Measurements from ENCODE around the gene ATAT1.

DNA sequence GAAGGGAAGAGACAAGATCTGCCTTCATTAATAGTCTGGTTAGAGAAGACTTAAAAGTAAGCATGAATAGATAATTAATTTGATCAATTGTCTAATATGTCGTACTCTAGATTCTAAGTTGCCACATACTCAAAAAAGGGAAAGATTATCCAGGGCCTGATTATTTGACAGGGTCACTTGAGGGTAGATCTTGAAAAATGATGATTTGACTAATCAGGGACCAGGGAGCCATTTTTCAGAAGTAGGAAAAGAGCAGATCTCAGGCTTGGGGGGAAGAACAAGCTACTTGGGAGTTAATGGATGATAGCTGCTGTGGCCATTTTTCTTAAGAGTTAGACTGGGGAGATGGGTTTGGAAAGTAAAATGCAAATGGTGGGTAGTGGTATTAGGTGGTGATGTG, 34.4 kb upstream of the ATAT1 start:
- no peak for TF ChIP-seq EZH2 (IDR thresholded peaks at IDR 0.05; ENCODE audit: low read depth)
- TF ChIP-seq, protein P1, sequence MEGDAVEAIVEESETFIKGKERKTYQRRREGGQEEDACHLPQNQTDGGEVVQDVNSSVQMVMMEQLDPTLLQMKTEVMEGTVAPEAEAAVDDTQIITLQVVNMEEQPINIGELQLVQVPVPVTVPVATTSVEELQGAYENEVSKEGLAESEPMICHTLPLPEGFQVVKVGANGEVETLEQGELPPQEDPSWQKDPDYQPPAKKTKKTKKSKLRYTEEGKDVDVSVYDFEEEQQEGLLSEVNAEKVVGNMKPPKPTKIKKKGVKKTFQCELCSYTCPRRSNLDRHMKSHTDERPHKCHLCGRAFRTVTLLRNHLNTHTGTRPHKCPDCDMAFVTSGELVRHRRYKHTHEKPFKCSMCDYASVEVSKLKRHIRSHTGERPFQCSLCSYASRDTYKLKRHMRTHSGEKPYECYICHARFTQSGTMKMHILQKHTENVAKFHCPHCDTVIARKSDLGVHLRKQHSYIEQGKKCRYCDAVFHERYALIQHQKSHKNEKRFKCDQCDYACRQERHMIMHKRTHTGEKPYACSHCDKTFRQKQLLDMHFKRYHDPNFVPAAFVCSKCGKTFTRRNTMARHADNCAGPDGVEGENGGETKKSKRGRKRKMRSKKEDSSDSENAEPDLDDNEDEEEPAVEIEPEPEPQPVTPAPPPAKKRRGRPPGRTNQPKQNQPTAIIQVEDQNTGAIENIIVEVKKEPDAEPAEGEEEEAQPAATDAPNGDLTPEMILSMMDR (conservative IDR thresholded peaks at IDR 0.05): no peak
